GM19438 (cell line): ENCODE measurements around the gene MALRD1.
"Not testable (repeated sequence)": the region's sequence is repeated elsewhere in the genome, so short reads cannot be mapped to it uniquely, and the experiment has no call there.

Source experiments
- ATAC-seq: cut with Tn5 transposase; IDR thresholded peaks from one replicate; pipeline ENCODE4 v1.9.1; 2021; ENCODE audit warnings: low read depth; ENCODE audit not compliant: unreplicated experiment

Gene MALRD1

GRCh38 chr10:19745672-19746071 is 697.1 kb downstream of the MALRD1 start:
- no peak for ATAC-seq

DNA sequence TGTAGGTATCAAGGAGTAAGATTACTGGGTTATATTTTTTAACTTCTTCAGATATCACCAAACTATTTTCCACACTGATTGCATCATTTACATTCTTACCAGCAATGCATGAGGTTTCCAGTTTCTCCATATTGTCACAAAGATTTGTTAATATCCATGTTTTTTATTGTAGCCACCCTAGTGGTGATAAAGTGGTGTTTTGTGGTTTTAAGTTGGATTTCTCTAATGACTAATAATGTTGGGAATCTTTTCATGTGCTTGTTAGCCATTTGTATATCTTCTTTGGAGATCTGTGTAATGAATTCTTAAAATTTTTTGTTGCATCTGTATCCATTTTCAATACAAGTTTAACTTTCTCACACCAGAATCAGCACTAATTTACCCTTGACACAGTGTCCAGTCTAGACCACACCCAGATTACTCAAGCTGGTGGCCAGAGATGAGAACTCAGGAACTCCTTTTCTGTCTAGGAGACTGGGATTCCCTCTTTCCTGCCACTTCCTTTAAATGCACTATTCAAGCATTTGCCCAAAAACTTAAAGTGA is 700.7 kb downstream of the MALRD1 start:
- no peak for ATAC-seq

- ATAC-seq: no peak
These were observed 702.4 kb downstream of the MALRD1 start for GRCh38 chr10:19750972-19751371.

- no peak for ATAC-seq
These were observed 708.3 kb downstream of the MALRD1 start for GRCh38 chr10:19756919-19757318.

GRCh38 chr10:19762026-19762425 is 713.4 kb downstream of the MALRD1 start:
- no peak for ATAC-seq

GRCh38 chr10:19764111-19764510 is 715.5 kb downstream of the MALRD1 start:
- ATAC-seq: no peak

DNA sequence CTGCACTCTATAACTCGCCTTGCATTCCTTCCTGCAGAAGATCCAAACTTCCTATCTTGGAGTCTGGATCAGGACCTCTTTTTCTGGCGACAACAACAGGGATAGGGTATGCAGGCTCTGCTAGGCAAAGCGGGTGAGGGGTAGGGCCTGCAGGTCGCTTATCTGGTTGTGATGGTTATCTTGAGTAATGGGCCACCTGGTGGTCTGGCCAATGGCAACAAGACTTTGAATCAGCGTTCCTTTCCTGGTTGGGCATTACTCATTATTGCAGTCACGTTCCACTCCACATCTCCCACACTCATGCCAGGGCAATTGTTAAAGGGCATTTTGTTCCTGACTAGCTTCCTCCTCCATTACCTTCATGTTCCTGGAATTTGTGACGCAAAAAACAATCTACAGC is 719.3 kb downstream of the MALRD1 start:
- no peak for ATAC-seq

GRCh38 chr10:19769826-19770225 is 721.2 kb downstream of the MALRD1 start:
- ATAC-seq: not testable (repeated sequence)

- ATAC-seq: no peak
These were observed 724.4 kb downstream of the MALRD1 start for GRCh38 chr10:19772972-19773371.

GRCh38 chr10:19775296-19775695 is 726.7 kb downstream of the MALRD1 start:
- no peak for ATAC-seq

DNA sequence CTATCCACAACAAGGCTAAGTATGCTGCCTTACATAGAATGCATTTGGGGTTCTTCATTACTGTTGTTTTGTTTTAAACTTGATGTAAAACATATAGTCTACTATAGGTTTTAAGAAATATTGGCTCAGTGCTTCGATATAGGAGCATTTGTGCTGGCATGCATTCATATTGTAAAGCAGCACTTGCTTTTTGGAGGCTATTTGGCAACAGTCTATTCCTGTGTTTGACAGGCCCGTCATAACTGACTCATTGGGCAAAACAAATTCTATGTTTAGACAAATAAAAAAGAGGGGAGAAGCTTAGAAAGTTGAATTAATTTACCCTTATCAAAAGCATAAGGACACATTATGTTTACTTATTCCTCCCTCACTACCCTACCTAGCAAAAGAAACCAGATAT is 729.2 kb downstream of the MALRD1 start:
- no peak for ATAC-seq

- ATAC-seq: no peak
These were observed 730.4 kb downstream of the MALRD1 start for GRCh38 chr10:19778996-19779395.

- no peak for ATAC-seq
These were observed 734.0 kb downstream of the MALRD1 start for GRCh38 chr10:19782430-19783089.

GRCh38 chr10:19783721-19784120 is 735.1 kb downstream of the MALRD1 start:
- no peak for ATAC-seq
